ENCODE measurements around the gene PRPH2. TPM values are rescaled to one million over a fixed set of nuclear protein-coding genes. Genes with fewer than 3 reads are reported as not detected.
"Not testable (repeated sequence)": the region's sequence is repeated elsewhere in the genome, so short reads cannot be mapped to it uniquely, and the experiment has no call there.

Gene PRPH2
- total RNA-seq, 4 donors from 2014 or later, result 0.31 to 2.1 (median 1.3) TPM

- WGBS, 2 donors (ENCODE audit: low coverage in 1 of 2), result 69 to 100% methylated on average over 2 to 3 of the region's 6 CpGs
- TF ChIP-seq CTCF (IDR thresholded peaks at IDR 0.05) (no peak), POLR2A (IDR thresholded peaks at IDR 0.05) (no peak), POLR2AphosphoS5 (IDR thresholded peaks at IDR 0.05) (no peak), EP300 (IDR thresholded peaks at IDR 0.05) (no peak)
- no peak overlapping the region for H3K27ac ChIP-seq
- no peaks in the 10 kb centered on the region for H3K27me3 ChIP-seq
- no peak for ATAC-seq
- no peak overlapping the region for H3K4me3 ChIP-seq
- no peaks in the 10 kb centered on the region for H3K36me3 ChIP-seq
- H3K9me3 ChIP-seq, result peaks cover 0 to 12% (median 0%) of the 10 kb centered on the region in 3 donors
- peaks cover 0 to under 1% (median 0%) of the 10 kb centered on the region in 3 donors for H3K4me1 ChIP-seq
These were observed 12.5 kb downstream of the PRPH2 start for GRCh38 chr6:42709871-42710270.

GRCh38 chr6:42708096-42708495 is 14.3 kb downstream of the PRPH2 start:
- H3K4me1 ChIP-seq, result peaks cover 0 to 9% (median 0%) of the 10 kb centered on the region in 3 donors
- ATAC-seq, result no peak
- 100% methylated on average over 1 of the region's 11 CpGs; no CpG with 5 or more reads in 1 of the 2 donors for WGBS, 2 donors (ENCODE audit: low coverage in 1 of 2)
- H3K36me3 ChIP-seq, result no peaks in the 10 kb centered on the region
- H3K27me3 ChIP-seq, result no peaks in the 10 kb centered on the region
- no peak overlapping the region for H3K27ac ChIP-seq
- TF ChIP-seq POLR2A (IDR thresholded peaks at IDR 0.05), result no peak
- no peak for TF ChIP-seq CTCF (IDR thresholded peaks at IDR 0.05)
- no peak for TF ChIP-seq POLR2AphosphoS5 (IDR thresholded peaks at IDR 0.05)
- no peak for TF ChIP-seq EP300 (IDR thresholded peaks at IDR 0.05)
- H3K4me3 ChIP-seq, result no peak overlapping the region
- H3K9me3 ChIP-seq, result peaks cover 0 to 12% (median 0%) of the 10 kb centered on the region in 3 donors

GRCh38 chr6:42707595-42707994 is 14.8 kb downstream of the PRPH2 start:
- Histone ChIP-seq H3K9me3 (peaks cover 0 to 12% (median 0%) of the 10 kb centered on the region in 3 donors), H3K27me3 (no peaks in the 10 kb centered on the region), H3K4me3 (no peak overlapping the region), H3K36me3 (no peaks in the 10 kb centered on the region), H3K27ac (no peak overlapping the region), H3K4me1 (peaks cover 0 to 9% (median 0%) of the 10 kb centered on the region in 3 donors)
- 92 to 100% methylated on average over 4 of the region's 7 CpGs for WGBS, 2 donors (ENCODE audit: low coverage in 1 of 2)
- no peak for TF ChIP-seq EP300 (IDR thresholded peaks at IDR 0.05)
- TF ChIP-seq POLR2A (IDR thresholded peaks at IDR 0.05), result no peak
- no peak for TF ChIP-seq POLR2AphosphoS5 (IDR thresholded peaks at IDR 0.05)
- no peak for TF ChIP-seq CTCF (IDR thresholded peaks at IDR 0.05)
- no peak for ATAC-seq

GRCh38 chr6:42704937-42705374 is 17.4 kb downstream of the PRPH2 start:
- no peaks in the 10 kb centered on the region for H3K27me3 ChIP-seq
- no CpG with 5 or more reads among the region's 4 CpGs for WGBS, 2 donors (ENCODE audit: low coverage in 1 of 2)
- no peak overlapping the region for H3K4me3 ChIP-seq
- H3K36me3 ChIP-seq, result no peaks in the 10 kb centered on the region
- H3K4me1 ChIP-seq, result peaks cover 0 to 9% (median 0%) of the 10 kb centered on the region in 3 donors
- H3K9me3 ChIP-seq, result no peaks in the 10 kb centered on the region
- no peak for TF ChIP-seq POLR2AphosphoS5 (IDR thresholded peaks at IDR 0.05)
- TF ChIP-seq EP300 (IDR thresholded peaks at IDR 0.05), result no peak
- TF ChIP-seq CTCF (IDR thresholded peaks at IDR 0.05), result no peak
- no peak for TF ChIP-seq POLR2A (IDR thresholded peaks at IDR 0.05)
- no peak overlapping the region for H3K27ac ChIP-seq
- ATAC-seq, result no peak

GRCh38 chr6:42704251-42704936 is 18.0 kb downstream of the PRPH2 start:
- Histone ChIP-seq H3K27ac (peak overlapping the region in 2 of 4 donors; percentile 30 to 48), H3K9me3 (no peaks in the 10 kb centered on the region), H3K27me3 (no peaks in the 10 kb centered on the region), H3K4me3 (no peak overlapping the region), H3K36me3 (no peaks in the 10 kb centered on the region), H3K4me1 (peaks cover 0 to 9% (median 0%) of the 10 kb centered on the region in 3 donors)
- TF ChIP-seq EP300 (IDR thresholded peaks at IDR 0.05), result no peak
- no peak for TF ChIP-seq POLR2AphosphoS5 (IDR thresholded peaks at IDR 0.05)
- TF ChIP-seq POLR2A (IDR thresholded peaks at IDR 0.05), result no peak
- 36 to 55% methylated on average over 5 to 8 of the region's 24 CpGs for WGBS, 2 donors (ENCODE audit: low coverage in 1 of 2)
- ATAC-seq, result peak; percentile 76

- H3K36me3 ChIP-seq, H3K27me3 ChIP-seq, H3K27ac ChIP-seq, ATAC-seq, H3K9me3 ChIP-seq, H3K4me3 ChIP-seq, H3K4me1 ChIP-seq: not testable (repeated sequence)
- WGBS, 2 donors (ENCODE audit: low coverage in 1 of 2), result 90 to 100% methylated on average over 1 to 3 of the region's 3 CpGs
These were observed 19.6 kb downstream of the PRPH2 start for GRCh38 chr6:42702786-42703185.

Data from gastroesophageal sphincter (tissue), 4 donors.